Measurements from ENCODE around the gene RMDN2. TPM values are rescaled to one million over a fixed set of nuclear protein-coding genes. Genes with fewer than 3 reads are reported as not detected.

RMDN2 gene
- total and polyA plus RNA-seq, 12 donors: 28.5 to 126 (median 55.9) TPM

DNA sequence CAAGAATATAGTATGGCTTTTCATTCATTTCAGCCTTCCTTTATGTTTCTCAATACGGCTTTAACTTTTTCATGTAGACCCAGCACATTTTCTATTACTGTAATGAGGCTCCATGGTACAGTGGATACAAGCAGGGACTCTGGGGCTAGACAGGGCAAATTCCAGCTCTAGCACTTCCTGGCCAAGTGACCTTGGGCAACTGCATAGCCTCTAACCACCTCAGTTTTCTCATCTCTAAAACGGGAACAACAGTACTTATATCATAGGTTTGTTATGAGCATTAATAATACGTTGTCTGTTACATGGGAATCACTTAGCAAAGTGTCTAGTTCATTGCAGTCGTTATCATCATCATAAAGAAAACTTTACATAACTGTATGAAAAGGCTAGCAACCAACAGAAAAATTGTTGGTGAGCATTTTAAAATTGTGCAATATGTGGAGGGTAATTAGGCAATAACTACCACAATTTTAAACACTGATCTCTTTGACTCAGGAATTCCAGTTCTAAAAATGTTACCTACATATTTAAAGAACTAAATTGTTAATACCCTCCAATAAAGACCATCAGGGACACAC is 13.7 kb upstream of the RMDN2 start:
- DNase-seq: no peak
- no peak overlapping the region for H3K27ac ChIP-seq
- peaks cover 5 to 7% of the 10 kb centered on the region in 2 donors for H3K4me1 ChIP-seq (replicated peaks in 1 of 2)
- H3K27me3 ChIP-seq: no peaks in the 10 kb centered on the region
- 70 to 78% (median 76%) methylated on average over 4 of the region's 4 CpGs for WGBS, 4 donors
- H3K36me3 ChIP-seq (replicated peaks in 1 of 2): no peaks in the 10 kb centered on the region
- no peak overlapping the region for H3K4me3 ChIP-seq
- no peaks in the 10 kb centered on the region for H3K9me3 ChIP-seq (replicated peaks in 1 of 3)
- intact Hi-C loops (cut with DNase I): no loop called here
- no peak for TF ChIP-seq POLR2A (IDR thresholded peaks at IDR 0.05)
- TF ChIP-seq, protein P1, sequence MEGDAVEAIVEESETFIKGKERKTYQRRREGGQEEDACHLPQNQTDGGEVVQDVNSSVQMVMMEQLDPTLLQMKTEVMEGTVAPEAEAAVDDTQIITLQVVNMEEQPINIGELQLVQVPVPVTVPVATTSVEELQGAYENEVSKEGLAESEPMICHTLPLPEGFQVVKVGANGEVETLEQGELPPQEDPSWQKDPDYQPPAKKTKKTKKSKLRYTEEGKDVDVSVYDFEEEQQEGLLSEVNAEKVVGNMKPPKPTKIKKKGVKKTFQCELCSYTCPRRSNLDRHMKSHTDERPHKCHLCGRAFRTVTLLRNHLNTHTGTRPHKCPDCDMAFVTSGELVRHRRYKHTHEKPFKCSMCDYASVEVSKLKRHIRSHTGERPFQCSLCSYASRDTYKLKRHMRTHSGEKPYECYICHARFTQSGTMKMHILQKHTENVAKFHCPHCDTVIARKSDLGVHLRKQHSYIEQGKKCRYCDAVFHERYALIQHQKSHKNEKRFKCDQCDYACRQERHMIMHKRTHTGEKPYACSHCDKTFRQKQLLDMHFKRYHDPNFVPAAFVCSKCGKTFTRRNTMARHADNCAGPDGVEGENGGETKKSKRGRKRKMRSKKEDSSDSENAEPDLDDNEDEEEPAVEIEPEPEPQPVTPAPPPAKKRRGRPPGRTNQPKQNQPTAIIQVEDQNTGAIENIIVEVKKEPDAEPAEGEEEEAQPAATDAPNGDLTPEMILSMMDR (IDR thresholded peaks at IDR 0.05): no peak

DNA sequence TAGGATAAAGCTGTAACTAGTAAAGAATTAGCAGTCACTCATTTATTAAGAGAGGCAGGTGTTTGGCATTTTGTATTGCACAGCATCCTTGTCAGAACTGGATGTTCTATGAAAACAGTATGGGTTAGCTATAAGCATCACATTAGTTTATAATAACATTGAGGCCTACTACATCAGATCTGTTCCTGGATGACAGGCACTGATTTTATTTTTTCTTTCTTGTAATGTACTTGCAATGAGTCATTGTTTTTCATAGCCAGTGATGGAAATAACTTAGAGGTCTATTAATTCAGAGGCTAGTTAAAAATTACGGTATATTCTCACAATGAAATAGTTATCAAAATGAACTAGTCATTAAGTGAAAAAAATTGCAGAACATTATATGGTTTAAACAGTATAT is 13.0 kb upstream of the RMDN2 start:
- no peak for DNase-seq
- Histone ChIP-seq H3K9me3 (replicated peaks in 1 of 3) (no peaks in the 10 kb centered on the region), H3K36me3 (replicated peaks in 1 of 2) (no peaks in the 10 kb centered on the region), H3K4me1 (replicated peaks in 1 of 2) (peaks cover 7 to 11% of the 10 kb centered on the region in 2 donors), H3K27me3 (no peaks in the 10 kb centered on the region), H3K4me3 (no peak overlapping the region), H3K27ac (no peak overlapping the region)
- 25 to 74% (median 40%) methylated on average over 1 of the region's 1 CpG for WGBS, 4 donors
- intact Hi-C loops (cut with DNase I): no loop called here
- TF ChIP-seq, protein P1 (IDR thresholded peaks at IDR 0.05): no peak
- no peak for TF ChIP-seq POLR2A (IDR thresholded peaks at IDR 0.05)

DNA sequence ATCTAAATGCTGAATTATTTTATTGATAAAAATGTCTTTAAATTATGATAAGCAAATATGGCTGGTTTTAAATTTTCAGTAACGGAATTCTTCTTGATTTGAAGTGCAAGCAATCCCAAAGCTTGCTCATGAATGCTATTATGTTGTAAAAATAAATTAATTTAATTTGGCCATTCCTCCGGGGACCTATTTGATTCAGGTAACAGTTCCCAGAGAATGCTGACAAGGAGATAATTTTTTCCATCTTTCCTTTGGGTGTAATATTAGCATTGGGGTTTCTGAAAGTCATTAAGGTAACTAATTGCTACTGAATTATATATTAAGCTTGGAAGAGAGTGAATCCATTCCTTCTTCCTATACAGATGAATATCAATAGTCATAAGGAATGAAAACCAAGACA is 12.5 kb upstream of the RMDN2 start:
- H3K27ac ChIP-seq: no peak overlapping the region
- H3K9me3 ChIP-seq (replicated peaks in 1 of 3): no peaks in the 10 kb centered on the region
- DNase-seq: no peak
- H3K4me3 ChIP-seq: no peak overlapping the region
- no peaks in the 10 kb centered on the region for H3K27me3 ChIP-seq
- TF ChIP-seq, protein P1 (IDR thresholded peaks at IDR 0.05): no peak
- TF ChIP-seq POLR2A (IDR thresholded peaks at IDR 0.05): no peak
- intact Hi-C loops (cut with DNase I): no loop called here
- WGBS, 4 donors: 93 to 99% (median 97%) methylated on average over 2 of the region's 2 CpGs
- H3K4me1 ChIP-seq (replicated peaks in 1 of 2): peaks cover 7 to 13% of the 10 kb centered on the region in 2 donors
- no peaks in the 10 kb centered on the region for H3K36me3 ChIP-seq (replicated peaks in 1 of 2)

DNA sequence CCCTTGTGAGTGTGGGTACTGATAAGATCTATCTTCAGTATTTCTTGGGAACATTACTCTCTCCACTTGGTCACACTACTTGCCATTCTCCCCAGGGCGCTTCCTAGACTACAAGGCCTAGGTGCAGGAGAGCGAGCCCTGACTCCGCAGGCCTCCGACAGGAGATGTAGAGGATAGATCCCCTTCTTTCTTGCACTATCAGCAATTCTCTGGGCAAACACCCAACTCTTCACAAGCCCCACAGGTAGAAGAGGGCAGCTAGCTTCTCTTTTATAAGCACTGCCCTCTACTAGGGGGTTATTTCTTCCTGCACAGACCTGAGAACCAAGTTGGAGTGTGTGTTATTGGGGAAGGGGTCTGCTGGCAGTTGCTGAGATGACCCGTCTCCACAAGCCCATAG is 10.7 kb upstream of the RMDN2 start:
- no peak for DNase-seq
- intact Hi-C loops (cut with DNase I): no loop called here
- Histone ChIP-seq H3K4me3 (no peak overlapping the region), H3K27me3 (no peaks in the 10 kb centered on the region), H3K27ac (no peak overlapping the region), H3K36me3 (replicated peaks in 1 of 2) (no peaks in the 10 kb centered on the region), H3K4me1 (replicated peaks in 1 of 2) (peaks cover 13 to 21% of the 10 kb centered on the region in 2 donors), H3K9me3 (replicated peaks in 1 of 3) (no peaks in the 10 kb centered on the region)
- 89 to 97% (median 94%) methylated on average over 2 to 5 of the region's 5 CpGs for WGBS, 4 donors
- TF ChIP-seq, protein P1 (IDR thresholded peaks at IDR 0.05): no peak
- TF ChIP-seq POLR2A (IDR thresholded peaks at IDR 0.05): no peak
